ENCODE measurements around the gene PHC2. TPM values are rescaled to one million over a fixed set of nuclear protein-coding genes. Genes with fewer than 3 reads are reported as not detected.

The PHC2 gene
- total RNA-seq, 1 experiment from 2014 or later = 9.4 TPM

DNA sequence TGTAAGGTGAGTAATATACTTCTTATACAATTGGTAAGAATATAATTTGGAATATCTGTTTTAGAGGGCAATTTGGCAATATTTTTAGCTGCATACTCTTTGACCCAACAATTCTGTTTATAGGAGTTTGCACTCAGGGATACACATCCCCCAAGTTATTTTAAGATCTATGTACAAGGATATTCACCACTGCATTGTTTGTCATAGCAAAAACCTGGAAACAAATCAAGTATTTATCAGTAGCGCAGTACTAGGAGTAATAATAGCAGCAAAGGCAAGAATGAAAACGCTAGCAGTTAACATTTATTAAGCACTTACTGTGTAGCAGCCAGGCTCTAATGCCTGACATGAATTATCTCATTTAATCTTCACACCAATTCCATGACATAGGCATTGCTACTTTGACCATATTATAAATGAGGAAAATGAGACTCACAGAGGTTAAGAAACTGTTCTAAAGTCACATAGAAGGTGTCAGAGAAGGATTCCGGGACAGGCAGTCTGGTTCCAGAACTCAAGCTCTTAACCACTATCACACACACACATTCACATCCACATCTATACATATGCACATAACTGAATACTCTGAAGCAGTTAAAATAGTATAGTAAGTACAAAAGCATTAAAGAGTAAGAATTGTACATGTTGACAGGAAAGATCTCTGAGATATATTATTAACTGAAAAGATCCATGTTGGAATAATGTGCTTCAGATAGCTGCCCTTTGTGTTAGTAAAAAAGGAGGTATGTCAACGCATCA, 30.6 kb downstream of the PHC2 start:
- H3K27ac Mint-ChIP-seq = no peak overlapping the region
- no peak overlapping the region for H2BK12ac ChIP-seq (ENCODE audit: insufficient read length, low read depth, low read length)
- DNase-seq = no peak
- H2AK5ac ChIP-seq (ENCODE audit: insufficient read length, low read length) = no peak overlapping the region
- H3K9me3 Mint-ChIP-seq = peaks cover 2 to 3% of the 10 kb centered on the region in 2 experiments; a peak in 2 of 5 replicates
- no peaks in the 10 kb centered on the region for H3K79me1 ChIP-seq (ENCODE audit: insufficient read depth, low read depth, low read length, poor library complexity, severe bottlenecking)
- no peak overlapping the region for H4K91ac ChIP-seq (ENCODE audit: insufficient read length, low read depth, low read length)
- H3K4ac ChIP-seq (ENCODE audit: low read depth, low read length) = no peak overlapping the region
- H3K56ac ChIP-seq (ENCODE audit: insufficient read length, low read depth, low read length) = no peak overlapping the region
- H4K5ac ChIP-seq (ENCODE audit: insufficient read length, low read depth, low read length) = no peak overlapping the region
- no peak overlapping the region for H3K14ac ChIP-seq (ENCODE audit: insufficient read depth, low read length)
- H3K9me3 ChIP-seq (ENCODE audit: control insufficient read depth, low read depth, low read length) = no peaks in the 10 kb centered on the region
- H3K27me3 Mint-ChIP-seq (ENCODE audit: low read depth) = no peaks in the 10 kb centered on the region; the same call in 1 of the 2 replicates
- H2BK120ac ChIP-seq (ENCODE audit: low read depth, low read length, poor library complexity, severe bottlenecking) = no peak overlapping the region
- no peaks in the 10 kb centered on the region for H3K79me2 ChIP-seq (ENCODE audit: insufficient read depth, low read length)
- H3K4me1 ChIP-seq (ENCODE audit: insufficient read depth, low read length) = no peaks in the 10 kb centered on the region
- no peak overlapping the region for H3K23ac ChIP-seq (ENCODE audit: insufficient read length, low read depth, low read length)
- no peak overlapping the region for H2BK20ac ChIP-seq (ENCODE audit: low read depth, low read length, poor library complexity, severe bottlenecking)
- H3K23me2 ChIP-seq (ENCODE audit: insufficient read length, low read depth, low read length, poor library complexity, severe bottlenecking) = no peaks in the 10 kb centered on the region
- no peak overlapping the region for H3K27ac ChIP-seq (ENCODE audit: insufficient read length, low read depth, low read length)
- H2AFZ ChIP-seq (ENCODE audit: low read length) = no peak overlapping the region
- H2BK5ac ChIP-seq (ENCODE audit: insufficient read length, low read length) = no peak overlapping the region
- H3K4me2 ChIP-seq (ENCODE audit: insufficient read depth, insufficient read length, low read length) = no peak overlapping the region
- TF ChIP-seq, protein P1, sequence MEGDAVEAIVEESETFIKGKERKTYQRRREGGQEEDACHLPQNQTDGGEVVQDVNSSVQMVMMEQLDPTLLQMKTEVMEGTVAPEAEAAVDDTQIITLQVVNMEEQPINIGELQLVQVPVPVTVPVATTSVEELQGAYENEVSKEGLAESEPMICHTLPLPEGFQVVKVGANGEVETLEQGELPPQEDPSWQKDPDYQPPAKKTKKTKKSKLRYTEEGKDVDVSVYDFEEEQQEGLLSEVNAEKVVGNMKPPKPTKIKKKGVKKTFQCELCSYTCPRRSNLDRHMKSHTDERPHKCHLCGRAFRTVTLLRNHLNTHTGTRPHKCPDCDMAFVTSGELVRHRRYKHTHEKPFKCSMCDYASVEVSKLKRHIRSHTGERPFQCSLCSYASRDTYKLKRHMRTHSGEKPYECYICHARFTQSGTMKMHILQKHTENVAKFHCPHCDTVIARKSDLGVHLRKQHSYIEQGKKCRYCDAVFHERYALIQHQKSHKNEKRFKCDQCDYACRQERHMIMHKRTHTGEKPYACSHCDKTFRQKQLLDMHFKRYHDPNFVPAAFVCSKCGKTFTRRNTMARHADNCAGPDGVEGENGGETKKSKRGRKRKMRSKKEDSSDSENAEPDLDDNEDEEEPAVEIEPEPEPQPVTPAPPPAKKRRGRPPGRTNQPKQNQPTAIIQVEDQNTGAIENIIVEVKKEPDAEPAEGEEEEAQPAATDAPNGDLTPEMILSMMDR (conservative IDR thresholded peaks at IDR 0.05) = no peak
- H3K4me1 Mint-ChIP-seq = peaks cover 8 to 12% of the 10 kb centered on the region in 2 experiments; a peak in 3 of 4 replicates
- H3K36me3 Mint-ChIP-seq (ENCODE audit: insufficient read depth in 1 of 3, low read depth in 3 of 3) = peaks cover 0 to 5% (median 0%) of the 10 kb centered on the region in 3 experiments; a peak in 1 of 7 replicates
- no CpG with 5 or more reads among the region's 4 CpGs for WGBS (ENCODE audit: extremely low coverage, insufficient read length, low lambda C conversion rate)
- H3T11ph ChIP-seq (ENCODE audit: low read length) = no peak overlapping the region
- no peak overlapping the region for H3K4me3 Mint-ChIP-seq
- no peak overlapping the region for H3K18ac ChIP-seq (ENCODE audit: insufficient read length, low read depth, low read length)
- H2BK15ac ChIP-seq (ENCODE audit: low read depth, low read length) = no peak overlapping the region
- no peak overlapping the region for H4K8ac ChIP-seq (replicated peaks; ENCODE audit: insufficient read length, low read depth, low read length)
- no peaks in the 10 kb centered on the region for H3K27me3 ChIP-seq (ENCODE audit: insufficient read depth, low read length)
- H3K9ac ChIP-seq (ENCODE audit: extremely low read depth, insufficient read length, low read length) = no peak overlapping the region
- H4K20me1 ChIP-seq (ENCODE audit: control insufficient read depth, insufficient read depth, insufficient read length) = no peaks in the 10 kb centered on the region

All from H9 (cell line).